ENCODE data around the gene LTV1.
"Not testable (repeated sequence)": the region's sequence is repeated elsewhere in the genome, so short reads cannot be mapped to it uniquely, and the experiment has no call there.

LTV1 gene

DNA sequence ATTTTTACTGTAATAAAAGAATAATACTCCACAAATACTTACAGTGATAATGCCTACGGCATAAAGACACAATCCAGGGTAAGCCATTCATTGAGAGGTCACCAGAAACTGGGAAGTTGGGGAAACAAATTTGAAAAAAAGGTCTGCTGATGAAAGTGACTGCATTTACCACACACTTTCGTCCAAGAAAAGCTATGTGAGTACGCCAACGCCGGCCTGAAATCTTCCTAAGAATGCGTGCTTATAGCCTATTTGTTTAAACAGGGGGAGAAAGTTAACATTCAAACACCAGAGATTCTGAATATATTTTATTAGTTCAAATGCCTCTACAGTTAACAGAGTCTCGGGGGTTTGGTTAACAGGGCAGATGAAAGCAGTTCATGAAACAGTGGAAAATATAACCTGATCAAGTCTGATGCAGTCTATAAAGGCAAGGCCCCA is 657 bp upstream of the LTV1 start:
- DNase-seq (ENCODE audit: low read depth in 2 of 2), result no peak

DNA sequence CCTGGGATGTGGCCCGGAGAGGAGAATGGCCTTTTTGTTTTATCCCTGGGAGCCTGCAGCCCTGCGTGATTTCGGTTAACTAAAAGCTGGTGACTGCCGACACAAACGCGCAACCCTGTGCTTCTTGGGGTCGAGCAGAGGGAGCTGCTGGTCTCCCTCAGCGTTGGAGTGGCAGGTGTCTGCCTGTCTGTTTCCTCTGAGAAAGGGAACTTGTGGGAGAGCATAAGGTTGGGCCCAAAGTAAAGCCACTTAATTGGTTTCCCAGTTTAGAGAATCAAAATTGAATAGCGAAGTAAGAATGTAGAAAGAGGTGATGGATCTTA is 500 bp downstream of the LTV1 start:
- DNase-seq (ENCODE audit: low read depth in 2 of 2), result no peak

GRCh38 chr6:143844006-143844405 is 868 bp downstream of the LTV1 start:
- DNase-seq (ENCODE audit: low read depth in 2 of 2), result no peak

GRCh38 chr6:143845033-143845432 is 1.9 kb downstream of the LTV1 start:
- DNase-seq (ENCODE audit: low read depth in 2 of 2), result no peak

GRCh38 chr6:143851706-143852105 is 8.6 kb downstream of the LTV1 start:
- DNase-seq (ENCODE audit: low read depth in 2 of 2), result not testable (repeated sequence)

GRCh38 chr6:143855057-143855456 is 11.9 kb downstream of the LTV1 start:
- DNase-seq (ENCODE audit: low read depth in 2 of 2), result not testable (repeated sequence)

DNA sequence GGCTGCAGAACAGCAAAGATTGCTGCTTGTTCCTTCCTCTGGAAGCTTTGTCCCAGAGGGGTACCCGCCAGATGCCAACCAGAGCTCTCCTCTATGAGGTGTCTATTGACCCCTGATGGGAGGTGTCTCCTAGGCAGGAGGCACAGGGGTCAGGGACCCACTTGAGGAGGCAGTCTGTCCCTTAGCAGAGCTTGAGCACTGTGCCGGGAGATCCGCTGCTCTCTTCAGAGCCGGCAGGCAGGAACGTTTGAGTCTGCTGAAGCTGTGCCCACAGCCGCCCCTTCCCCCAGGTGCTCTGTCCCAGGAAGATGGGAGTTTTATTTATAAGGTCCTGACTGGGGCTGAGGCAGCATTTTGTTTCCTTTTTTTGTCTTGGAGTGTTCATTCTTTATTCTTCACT is 13.6 kb downstream of the LTV1 start:
- DNase-seq (ENCODE audit: low read depth in 2 of 2), result not testable (repeated sequence)

GRCh38 chr6:143857651-143858050 is 14.5 kb downstream of the LTV1 start:
- DNase-seq (ENCODE audit: low read depth in 2 of 2), result no peak

DNA sequence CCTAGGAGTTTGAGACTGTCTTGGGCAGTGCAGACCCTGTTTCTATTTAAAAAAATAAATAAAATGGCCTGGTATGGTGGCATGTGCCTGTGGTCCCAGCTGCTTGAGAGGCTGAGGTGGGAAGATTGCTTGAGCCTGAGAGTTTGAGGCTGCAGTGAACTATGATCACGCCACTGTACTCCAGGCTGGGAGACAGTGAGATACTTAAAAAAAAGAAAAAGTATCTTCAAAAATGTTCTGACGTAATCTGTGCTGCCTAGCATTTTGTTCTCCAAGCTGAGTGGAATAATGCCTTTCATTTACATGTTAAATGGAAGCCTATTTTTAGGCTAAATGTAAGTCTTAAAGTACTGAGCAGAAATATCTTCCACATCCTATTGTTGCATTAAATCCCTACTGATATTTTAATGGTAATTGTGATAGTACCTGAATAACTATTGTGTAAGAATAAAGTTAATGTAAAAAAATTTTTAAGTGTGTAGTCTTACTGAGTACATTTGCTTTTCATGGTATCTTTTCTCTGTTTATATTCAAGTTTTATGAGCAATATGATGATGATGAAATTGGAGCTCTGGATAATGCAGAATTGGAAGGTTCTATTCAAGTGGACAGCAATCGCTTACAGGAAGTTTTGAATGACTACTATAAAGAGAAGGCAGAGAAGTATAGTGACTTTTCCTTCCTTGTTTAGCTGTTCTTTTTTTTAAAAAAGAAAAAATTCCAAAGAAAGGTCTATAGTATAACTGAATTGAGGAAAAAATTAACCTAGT is 16.9 kb downstream of the LTV1 start:
- DNase-seq (ENCODE audit: low read depth in 2 of 2), result no peak

- DNase-seq (ENCODE audit: low read depth in 2 of 2), result no peak
Observed at GRCh38 chr6:143863771-143864170, 20.6 kb downstream of the LTV1 start.

DNA sequence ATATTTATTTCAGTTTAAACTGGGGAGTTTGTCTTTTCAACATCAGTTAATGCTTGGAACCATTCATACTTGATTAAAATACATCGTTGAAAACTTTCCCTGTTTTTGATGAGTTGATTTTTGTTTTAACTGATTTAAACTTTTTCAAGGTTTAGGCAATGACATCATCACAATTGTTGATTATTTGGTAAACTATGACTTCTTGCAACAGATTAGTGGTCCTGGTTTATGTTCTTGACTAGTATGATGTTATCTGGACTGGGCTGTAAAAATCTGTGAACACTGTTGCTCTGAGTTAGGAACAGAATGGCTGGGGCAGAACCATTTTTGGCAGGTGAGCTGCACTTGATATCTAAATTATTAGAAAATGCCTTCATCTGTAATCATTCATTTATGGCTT is 21.1 kb downstream of the LTV1 start, which contains the start of gene ZC2HC1B:
ZC2HC1B (plus strand) TSS at position 241 of the 400 bp plus-strand sequence; CDS start at position 307, 66 bp downstream.
- DNase-seq (ENCODE audit: low read depth in 2 of 2), result no peak

- DNase-seq (ENCODE audit: low read depth in 2 of 2), result no peak
Observed at GRCh38 chr6:143867236-143867635, 24.1 kb downstream of the LTV1 start.

DNA sequence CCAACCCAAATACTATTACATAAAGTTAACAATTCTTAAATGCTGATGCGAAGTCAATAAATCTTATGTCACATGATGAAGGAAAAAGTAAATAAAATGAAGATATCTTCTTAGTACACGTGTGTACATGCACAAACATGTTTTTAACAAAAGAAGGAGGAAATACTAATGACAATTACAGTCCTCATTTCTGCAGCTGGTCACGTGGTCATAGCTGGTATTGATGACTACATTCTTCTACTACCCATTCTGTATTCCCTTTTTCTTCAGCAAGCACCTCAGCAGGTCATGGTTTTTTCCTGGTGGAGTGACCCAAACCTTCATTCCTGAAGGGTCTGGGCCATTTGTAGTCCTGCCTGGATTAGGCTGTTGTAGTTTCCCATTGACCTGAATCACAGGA is 25.7 kb downstream of the LTV1 start:
- DNase-seq (ENCODE audit: low read depth in 2 of 2), result not testable (repeated sequence)

DNA sequence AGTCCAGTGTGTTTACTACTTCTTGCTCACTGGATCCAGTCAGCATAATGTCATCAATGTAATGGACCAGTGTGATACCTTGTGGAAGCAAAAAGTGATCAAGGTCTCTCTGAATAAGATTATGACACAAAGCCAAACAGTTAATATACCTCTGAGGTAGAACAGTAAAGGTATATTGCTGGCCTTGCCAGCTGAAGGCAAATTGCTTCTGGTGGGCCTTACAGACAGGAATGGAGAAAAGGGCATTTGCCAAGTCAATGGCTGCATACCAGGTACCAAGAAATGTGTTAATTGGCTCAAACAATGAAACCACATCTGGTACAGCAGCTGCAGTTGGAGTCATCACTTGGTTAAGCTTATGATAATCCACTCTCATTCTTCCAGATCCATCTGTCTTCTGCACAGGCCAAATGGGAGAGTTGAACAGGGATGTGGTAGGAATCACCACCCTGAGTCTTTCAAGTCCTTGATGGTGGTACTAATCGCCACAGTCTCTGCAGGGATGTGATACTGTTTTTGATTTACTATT is 28.1 kb downstream of the LTV1 start:
- not testable (repeated sequence) for DNase-seq (ENCODE audit: low read depth in 2 of 2)

- DNase-seq (ENCODE audit: low read depth in 2 of 2), result no peak
Observed at GRCh38 chr6:143872201-143872600, 29.1 kb downstream of the LTV1 start.

- not testable (repeated sequence) for DNase-seq (ENCODE audit: low read depth in 2 of 2)
Observed at GRCh38 chr6:143873600-143873999, 30.5 kb downstream of the LTV1 start.

DNA sequence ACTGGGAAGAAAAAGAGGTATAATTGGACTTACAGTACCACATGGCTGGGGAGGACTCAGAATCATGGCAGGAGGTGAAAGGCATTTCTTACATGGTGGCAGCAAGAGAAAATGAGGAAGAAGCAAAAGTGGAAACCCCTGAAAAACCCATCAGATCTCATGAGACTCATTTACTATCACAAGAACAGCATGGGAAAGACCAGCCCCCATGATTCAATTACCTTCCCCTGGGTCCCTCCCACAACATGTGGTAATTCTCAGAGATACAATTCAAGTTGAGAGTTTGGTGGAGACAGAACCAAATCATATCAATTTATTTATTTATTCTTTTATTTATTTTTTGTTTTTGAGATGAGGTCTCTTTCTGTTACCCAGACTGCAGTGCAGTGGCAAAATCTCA is 31.4 kb downstream of the LTV1 start:
- not testable (repeated sequence) for DNase-seq (ENCODE audit: low read depth in 2 of 2)

- no peak for DNase-seq (ENCODE audit: low read depth in 2 of 2)
Observed at GRCh38 chr6:143877584-143878271, 34.6 kb downstream of the LTV1 start.

- DNase-seq (ENCODE audit: low read depth in 2 of 2), result no peak
Observed at GRCh38 chr6:143878272-143878760, 35.2 kb downstream of the LTV1 start.

DNA sequence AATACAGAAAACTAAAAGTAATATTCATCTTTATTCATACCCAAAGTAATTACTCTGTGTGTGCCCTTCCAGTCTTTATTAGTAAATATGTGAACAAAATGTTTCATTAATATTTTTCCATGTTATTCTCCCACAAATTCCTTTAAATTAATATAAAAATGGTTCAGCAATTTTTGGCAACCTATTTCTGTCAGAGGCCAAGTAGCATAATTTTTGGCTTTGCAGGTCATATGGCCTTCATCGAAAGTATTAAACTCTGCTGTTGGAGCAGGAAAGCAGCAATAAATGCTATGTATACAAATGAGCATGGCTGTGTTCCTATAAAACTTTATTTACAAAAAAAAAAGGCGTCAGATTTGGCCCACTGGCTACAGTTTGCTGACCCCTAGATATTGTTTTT is 37.3 kb downstream of the LTV1 start:
- no peak for DNase-seq (ENCODE audit: low read depth in 2 of 2)

DNA sequence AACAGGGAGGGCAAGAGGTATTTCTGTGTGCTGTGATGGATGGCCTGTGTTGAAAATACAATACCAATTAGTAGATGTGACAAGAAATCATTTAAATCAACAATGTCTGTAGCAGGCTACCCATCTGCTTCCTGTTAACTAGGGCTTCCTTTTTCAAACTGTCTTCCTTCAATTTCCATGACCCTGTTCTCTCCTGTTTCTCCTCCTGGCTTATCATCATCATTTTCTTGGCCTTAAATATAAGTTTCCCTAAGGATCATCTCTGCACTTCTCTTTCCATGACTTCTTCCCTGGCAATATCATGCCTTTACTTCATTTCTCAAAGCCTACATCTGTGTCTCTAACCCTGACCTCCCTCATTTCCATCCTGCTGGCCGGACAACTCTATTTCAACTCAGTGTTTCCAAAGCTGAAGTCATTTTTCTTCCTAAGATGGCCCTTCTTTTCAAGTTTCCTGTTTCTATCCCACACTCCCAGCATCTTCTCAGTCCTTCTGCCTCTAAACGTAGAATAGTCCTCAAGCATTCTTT is 39.3 kb downstream of the LTV1 start:
- no peak for DNase-seq (ENCODE audit: low read depth in 2 of 2)

GRCh38 chr6:143884216-143884900 is 41.2 kb downstream of the LTV1 start:
- no peak for DNase-seq (ENCODE audit: low read depth in 2 of 2)
